Embryonic facial prominence (tissue), 1 donor: ENCODE data around the gene FAM53B.

Experiments used
- DNase-seq: peaks from one replicate; pipeline ENCODE4 v3.0.0-alpha.2; 2016; ENCODE audit errors: extremely low spot score

The FAM53B gene

DNA sequence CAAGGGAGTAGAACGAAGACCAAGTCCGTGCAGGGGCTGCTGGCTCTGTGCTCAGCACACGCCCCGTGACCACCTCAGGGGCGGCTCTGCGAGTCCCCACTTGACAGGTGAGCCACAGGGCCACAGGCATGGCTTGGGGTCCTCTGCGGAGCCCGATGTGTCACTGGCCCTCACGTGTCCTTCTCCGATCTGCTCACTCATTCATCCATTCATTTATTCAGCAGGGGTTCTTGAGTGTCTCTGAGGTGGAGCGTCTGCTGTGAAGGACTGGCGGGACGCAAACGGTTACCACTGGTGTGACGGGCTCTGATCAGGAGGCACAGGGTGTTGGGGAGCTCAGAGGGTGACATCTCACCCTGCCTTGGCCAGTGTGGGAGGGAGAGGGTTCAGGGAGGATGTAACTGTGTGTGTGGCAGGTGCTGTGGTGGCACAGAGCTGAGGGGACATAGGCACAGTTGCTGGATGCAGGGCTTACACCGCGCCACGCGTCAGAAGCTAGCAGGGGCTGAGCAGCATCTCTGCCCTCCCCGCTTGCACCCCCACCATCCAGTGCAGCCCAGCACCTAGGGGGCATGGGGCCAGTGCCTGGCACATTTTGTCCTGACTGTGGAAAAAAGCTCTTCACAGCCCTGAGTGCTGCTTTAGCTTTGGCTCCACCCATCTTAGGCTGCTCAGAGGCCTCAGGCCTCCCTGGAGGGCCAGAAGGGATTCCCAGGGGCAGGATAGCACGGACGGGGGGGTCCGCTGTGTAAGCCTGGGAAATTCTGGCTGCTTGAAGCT is 165.8 kb downstream of the FAM53B start:
- DNase-seq, result no peak

DNA sequence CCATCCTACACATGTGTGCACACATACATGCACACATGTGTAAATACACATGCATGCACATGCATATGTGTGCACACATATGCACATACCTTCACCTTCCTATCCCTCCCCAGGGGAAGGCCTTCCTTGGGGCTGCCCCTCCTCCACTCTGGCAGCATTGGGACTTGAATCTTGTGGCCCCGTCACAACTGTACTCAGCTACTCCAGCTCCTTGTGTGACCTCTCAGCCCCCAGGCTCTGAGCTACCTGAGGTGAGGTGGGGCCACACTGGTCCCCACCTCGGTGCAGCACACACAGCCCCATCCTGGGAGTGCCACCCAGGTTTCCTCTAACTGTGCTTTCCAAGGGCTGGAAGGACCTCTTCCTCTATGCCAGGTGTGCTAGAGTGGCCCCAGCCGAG is 166.5 kb downstream of the FAM53B start:
- no peak for DNase-seq

- no peak for DNase-seq
These were observed 167.4 kb downstream of the FAM53B start for GRCh38 chr10:124576526-124577420.

- DNase-seq, result no peak
These were observed 168.8 kb downstream of the FAM53B start for GRCh38 chr10:124575107-124576035.

GRCh38 chr10:124574456-124575070 is 169.6 kb downstream of the FAM53B start:
- DNase-seq, result no peak

DNA sequence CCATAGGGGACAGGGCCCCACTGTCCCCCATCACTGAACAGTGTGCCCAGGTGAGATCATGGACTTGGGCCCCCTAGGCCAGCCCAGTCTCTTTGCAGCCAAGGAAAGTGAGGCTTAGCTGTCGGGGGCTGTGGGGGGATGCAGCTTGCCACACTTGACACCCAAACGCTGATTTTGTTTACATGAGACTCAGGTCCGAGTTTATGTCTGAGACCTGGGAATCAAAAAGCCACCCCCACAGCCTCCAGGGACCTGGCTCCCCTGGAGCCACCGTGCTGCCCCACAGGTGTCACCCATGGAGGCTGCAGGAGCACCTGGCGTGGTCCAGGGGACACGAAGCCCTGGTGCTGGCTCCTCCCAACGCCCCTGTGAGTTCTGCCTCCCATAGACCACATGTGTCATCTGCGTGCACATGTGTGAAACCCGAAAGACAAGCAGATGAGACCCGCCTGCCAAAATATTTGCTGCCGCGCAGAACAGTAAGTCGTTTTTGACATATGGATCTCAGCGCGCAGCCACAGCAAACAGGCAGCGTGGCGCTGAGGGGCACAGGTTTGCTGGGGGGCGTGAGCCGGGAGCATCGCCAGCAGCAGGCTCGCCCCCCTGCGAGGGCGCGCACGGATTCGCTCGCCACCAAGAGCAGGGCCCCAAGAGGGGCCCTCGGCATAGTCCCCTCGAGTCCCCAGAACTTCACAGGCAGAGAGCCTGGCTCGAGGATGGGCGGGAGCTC is 170.3 kb downstream of the FAM53B start:
- no peak for DNase-seq

GRCh38 chr10:124572751-124573150 is 171.4 kb downstream of the FAM53B start:
- no peak for DNase-seq

- no peak for DNase-seq
These were observed 173.5 kb downstream of the FAM53B start for GRCh38 chr10:124570646-124571045.

GRCh38 chr10:124569623-124570470 is 174.3 kb downstream of the FAM53B start:
- DNase-seq, result no peak
